ENCODE data around the gene ZNF337. TPM values are rescaled to one million over a fixed set of nuclear protein-coding genes. Genes with fewer than 3 reads are reported as not detected.

The ZNF337 gene
- total and polyA plus RNA-seq, 2 of the 13 experiments (the other 11 are each of a cell fraction or from before 2014, with no cell fraction given) = 17.0 to 19.6 TPM

GRCh38 chr20:25675161-25675560 lies 21.5 kb downstream of the ZNF337 start:
- TF ChIP-seq FOXM1 (CRISPR knock-in tag; IDR thresholded peaks at IDR 0.05) (no peak), ZKSCAN8 (CRISPR knock-in tag; IDR thresholded peaks at IDR 0.05; ENCODE audit: borderline replicate concordance) (no peak), RAD21 (CRISPR knock-in tag; IDR thresholded peaks at IDR 0.05) (no peak), ZNF280D (CRISPR knock-in tag; IDR thresholded peaks at IDR 0.05) (no peak), E2F5 (CRISPR knock-in tag; conservative IDR thresholded peaks at IDR 0.05) (no peak), SIN3A (IDR thresholded peaks at IDR 0.05; ENCODE audit: borderline replicate concordance, low read depth, low read length) (no peak), ZNF614 (CRISPR knock-in tag; IDR thresholded peaks at IDR 0.05; ENCODE audit: borderline replicate concordance) (no peak), POLR2G (IDR thresholded peaks at IDR 0.05; ENCODE audit: low read depth, low read length) (no peak), GPN1 (CRISPR knock-in tag; IDR thresholded peaks at IDR 0.05; ENCODE audit: borderline replicate concordance) (no peak), ZNF101 (CRISPR knock-in tag; IDR thresholded peaks at IDR 0.05; ENCODE audit: borderline replicate concordance, low read depth) (no peak), SRY (CRISPR knock-in tag; IDR thresholded peaks at IDR 0.05) (no peak), TP53 (CRISPR knock-in tag; conservative IDR thresholded peaks at IDR 0.05) (no peak), ZNF784 (CRISPR knock-in tag; IDR thresholded peaks at IDR 0.05; ENCODE audit: borderline replicate concordance) (no peak), TIGD3 (CRISPR knock-in tag; IDR thresholded peaks at IDR 0.05; ENCODE audit: borderline replicate concordance) (no peak), XBP1 (CRISPR knock-in tag; IDR thresholded peaks at IDR 0.05) (no peak), ZNF879 (CRISPR knock-in tag; IDR thresholded peaks at IDR 0.05) (no peak)
- in situ Hi-C loops (cut with HindIII; ENCODE audit: extremely low pct_ligation_motif_present, low pct_unique_long_range_greater_than_20kb) (no loop called here), intact Hi-C loops (cut with micrococcal nuclease; ENCODE audit: unreplicated experiment) (loop anchor here (10.0 kb wide), 1 partner anchor 150 kb away; no protein-coding TSS in a partner anchor)
- Histone ChIP-seq H3K36me3 (replicated peaks in 1 of 2; ENCODE audit: control insufficient read depth in 1 of 2, insufficient read depth in 2 of 2, low read length in 2 of 2) (peaks cover 13 to 45% of the 10 kb centered on the region in 2 experiments), H3K4me2 (ENCODE audit: low read depth, low read length) (no peak overlapping the region), H3K27ac (ENCODE audit: extremely low read length, insufficient read depth, low read length) (no peak overlapping the region), H3K79me2 (ENCODE audit: insufficient read depth, low read length) (no peaks in the 10 kb centered on the region), H3K4me3 (replicated peaks in 1 of 3; ENCODE audit: insufficient read depth in 1 of 3, low read depth in 2 of 3, low read length in 3 of 3) (no peak overlapping the region), H3K27me3 (ENCODE audit: control insufficient read depth in 1 of 2, insufficient read depth in 2 of 2, low read length in 2 of 2) (no peaks in the 10 kb centered on the region), H4K20me1 (ENCODE audit: insufficient read depth, low read length) (no peaks in the 10 kb centered on the region), H3K9ac (ENCODE audit: insufficient read depth, low read depth, low read length) (no peak overlapping the region), H3K4me1 (ENCODE audit: insufficient read depth, low read length) (peaks cover 16% of the 10 kb centered on the region), H3K9me3 (ENCODE audit: low read length) (no peaks in the 10 kb centered on the region), H2AFZ (ENCODE audit: low read length) (no peak overlapping the region)
- DNase-seq (ENCODE audit: low spot score) = no peak
- 94% methylated on average over 6 of the region's 6 CpGs for WGBS (ENCODE audit: low lambda C conversion rate)
- ChIA-PET CTCF (ENCODE audit: low intra/inter-chr PET ratio, low total read pairs) (no interaction called here), POLR2A (no interaction called here)
- FAIRE-seq = no peak
- ATAC-seq = no peak
- BruUV-seq (replicated peaks) = no TSS peak
